Effector memory CD8-positive, alpha-beta T cell (primary cell): Measurements from ENCODE around the gene PAK3.
A peak's percentile ranks its signal among the peaks of the same experiment; 100 is the strongest.

ENCODE experiments used
- ATAC-seq: fragments of 150-1000 bp; cut with Tn5 transposase; replicated peaks from 2 replicates; pipeline ENCODE4 v1.10.0; 2021; ENCODE audit warnings: mild to moderate bottlenecking, moderate library complexity
- DNase-seq, 3 experiments: peaks; one replicate each; pipeline ENCODE4 v3.0.0; 2021
- H3K27ac Mint-ChIP-seq, 2 donors: one replicate each; pipeline ENCODE4 v1.8.0; 2022; ENCODE audit warnings: mild to moderate bottlenecking in 2 of 2, mixed read lengths in 2 of 2, moderate library complexity in 2 of 2
- H3K27me3 Mint-ChIP-seq, 2 donors: one replicate each; pipeline ENCODE4 v1.8.0; 2022; ENCODE audit warnings: mixed read lengths in 2 of 2
- H3K36me3 Mint-ChIP-seq: one replicate; pipeline ENCODE4 v1.8.0; 2022; ENCODE audit warnings: mild to moderate bottlenecking, moderate library complexity, mixed read lengths; ENCODE audit not compliant: insufficient read depth
- H3K4me1 Mint-ChIP-seq, 2 donors: one replicate each; pipeline ENCODE4 v1.8.0; 2022; ENCODE audit warnings: low read depth in 2 of 2, mixed read lengths in 2 of 2
- H3K4me3 Mint-ChIP-seq, 2 donors: one replicate each; pipeline ENCODE4 v1.8.0; 2022; ENCODE audit warnings: mild to moderate bottlenecking in 2 of 2, mixed read lengths in 2 of 2, moderate library complexity in 2 of 2
- H3K9me3 Mint-ChIP-seq, 2 donors: one replicate each; pipeline ENCODE4 v1.8.0; 2022; ENCODE audit warnings: mixed read lengths in 2 of 2
- total RNA-seq, 9 experiments: gene quantifications; one replicate each; lab custom pipeline; 2026; lab: John Stamatoyannopoulos, UW

The PAK3 gene
- total RNA-seq = 0.67 to 4.6 (median 2.3) reads per million in 9 experiments

DNA sequence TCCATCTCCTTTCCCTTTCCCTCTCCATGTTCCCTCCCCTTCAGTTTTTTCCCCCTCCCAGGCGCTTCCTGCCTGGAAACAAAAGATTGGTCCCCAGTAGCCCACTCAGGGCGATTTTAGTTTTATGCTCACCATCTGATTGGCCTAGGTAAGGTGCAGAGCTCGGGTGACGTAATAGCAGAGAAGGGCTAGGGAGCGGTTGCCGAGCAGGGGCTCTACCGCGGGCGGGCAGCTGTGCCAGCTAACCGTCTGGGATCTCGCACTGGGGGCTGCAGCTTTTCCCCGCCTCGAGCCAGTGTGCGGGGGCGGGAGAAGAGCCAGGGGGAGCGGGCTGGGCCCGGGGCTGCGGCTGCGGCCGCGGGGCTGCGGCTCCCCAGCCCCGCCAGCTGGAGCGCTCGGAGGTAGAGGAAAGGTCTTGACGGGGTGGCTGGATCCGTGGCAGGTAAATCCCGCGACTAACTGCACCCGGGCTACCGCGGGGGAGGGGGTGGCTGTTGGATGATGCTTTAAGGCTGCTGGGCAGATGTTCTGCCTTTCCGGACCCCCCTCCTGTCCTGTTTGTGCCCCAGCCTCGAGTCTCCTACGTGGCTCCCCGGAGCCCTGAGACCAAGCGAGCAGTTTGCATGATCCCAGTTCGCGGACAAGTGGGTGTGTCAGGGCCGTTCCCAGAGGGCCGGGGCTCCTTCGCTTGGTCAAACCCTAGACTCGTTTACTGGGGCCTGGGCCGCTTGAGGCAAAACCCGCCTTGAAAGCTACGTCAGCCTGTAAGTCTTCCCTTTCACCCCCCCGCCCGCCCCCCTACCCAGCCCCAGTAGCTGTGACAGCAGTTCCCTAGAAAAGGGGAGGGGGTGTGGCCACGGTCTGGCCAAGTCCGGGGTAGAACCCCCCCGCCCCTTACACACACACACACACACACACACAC lies at the start of gene PAK3:
Gene PAK3, plus strand, starts transcription at position 218 of the 922 bp plus-strand sequence. CDS start 26,913 bp downstream, outside the sequence.
- Mint-ChIP-seq H3K4me1 (peaks cover 16 to 17% of the 10 kb centered on the region in 2 donors), H3K27me3 (peaks cover 0 to 14% of the 10 kb centered on the region in 2 donors), H3K9me3 (no peaks in the 10 kb centered on the region), H3K27ac (peak within 1 kb of the TSS; percentile 85 to 91), H3K4me3 (peak within 1 kb of the TSS; percentile 88 to 91), H3K36me3 (no peaks in the 10 kb centered on the region)
- ATAC-seq (peak; percentile 76), DNase-seq (peak in 2 of 3 experiments; percentile 5 to 15)

DNA sequence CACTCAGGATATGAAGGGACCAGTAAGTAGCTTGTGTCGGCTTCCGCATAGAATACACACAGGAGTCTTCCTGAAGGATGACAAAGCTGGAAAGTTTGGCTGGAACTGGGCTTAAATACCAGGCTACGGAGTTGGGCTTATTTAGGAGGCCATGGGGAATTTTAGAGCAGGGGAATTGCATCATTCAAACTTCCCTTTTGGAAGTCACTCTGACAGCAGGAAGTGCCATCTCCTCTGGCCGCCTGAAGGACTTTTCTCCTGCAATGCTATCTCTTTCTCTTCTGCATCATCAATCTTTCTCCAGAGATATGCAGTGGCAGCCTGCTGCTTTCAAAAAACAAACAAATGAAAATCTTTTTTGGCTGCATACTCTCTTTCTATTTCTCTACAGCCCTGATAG lies 48.4 kb upstream of the PAK3 start:
- Mint-ChIP-seq H3K4me3 (no peak overlapping the region), H3K36me3 (no peaks in the 10 kb centered on the region), H3K9me3 (no peaks in the 10 kb centered on the region), H3K27ac (no peak overlapping the region), H3K27me3 (no peaks in the 10 kb centered on the region), H3K4me1 (no peaks in the 10 kb centered on the region)
- no peak for ATAC-seq
- no peak for DNase-seq

DNA sequence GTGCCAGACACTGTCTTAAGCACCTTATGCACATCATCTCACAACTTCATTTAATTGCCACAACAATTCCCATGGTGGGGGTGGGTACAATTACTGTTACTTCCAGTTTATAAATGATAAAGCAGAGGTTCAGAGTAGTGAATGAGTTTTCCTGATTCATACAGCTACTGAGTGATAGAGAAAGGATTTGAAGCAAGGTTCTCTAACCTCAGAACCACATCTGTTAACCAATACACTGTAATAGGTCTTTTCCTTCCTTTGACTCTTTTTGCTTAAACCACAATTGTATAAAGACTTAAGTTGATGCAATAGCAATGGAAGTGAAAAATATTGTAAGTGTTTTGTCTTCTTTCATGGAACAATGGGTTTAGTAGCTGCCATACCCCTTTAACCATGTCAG lies 43.5 kb upstream of the PAK3 start:
- no peak overlapping the region for H3K27ac Mint-ChIP-seq
- peak; percentile 51 for ATAC-seq
- no peaks in the 10 kb centered on the region for H3K4me1 Mint-ChIP-seq
- no peaks in the 10 kb centered on the region for H3K27me3 Mint-ChIP-seq
- no peak for DNase-seq
- H3K4me3 Mint-ChIP-seq = no peak overlapping the region
- H3K9me3 Mint-ChIP-seq = no peaks in the 10 kb centered on the region
- no peaks in the 10 kb centered on the region for H3K36me3 Mint-ChIP-seq

DNA sequence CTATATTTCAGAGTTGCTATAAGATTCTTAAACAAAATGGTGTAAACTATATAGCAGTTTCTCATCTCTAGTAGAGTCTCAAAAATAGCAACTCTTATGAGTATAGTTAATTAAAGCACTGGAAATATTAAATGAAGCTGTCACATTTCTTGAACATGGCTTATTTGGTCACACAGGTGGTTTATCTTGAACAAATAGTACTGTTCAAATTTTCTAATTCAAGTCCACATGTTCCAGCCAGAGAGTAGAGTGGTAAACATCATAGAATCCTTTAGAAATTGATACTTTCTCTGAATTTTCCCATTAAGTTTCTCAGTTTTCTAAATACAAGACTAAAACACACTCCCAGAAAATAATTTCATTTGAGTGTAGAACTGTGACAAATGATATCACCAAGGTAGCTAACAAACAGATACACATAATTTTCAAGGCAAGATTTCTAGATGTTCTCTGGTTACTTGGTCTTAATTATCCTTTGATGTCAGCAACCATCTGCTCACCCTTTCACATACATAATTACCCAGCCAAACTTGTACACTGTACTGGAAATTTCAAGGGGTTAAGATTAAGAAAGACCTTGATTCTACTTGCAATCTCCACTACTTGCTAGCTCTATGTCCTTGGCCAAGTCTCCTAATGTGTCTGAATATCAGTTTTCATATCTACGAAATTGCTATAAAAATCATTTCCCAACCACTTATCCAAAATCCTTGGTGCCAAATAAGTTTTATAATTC lies 24.3 kb upstream of the PAK3 start:
- Mint-ChIP-seq H3K4me3 (no peak overlapping the region), H3K9me3 (no peaks in the 10 kb centered on the region), H3K27me3 (no peaks in the 10 kb centered on the region), H3K27ac (no peak overlapping the region), H3K36me3 (peaks cover 3% of the 10 kb centered on the region), H3K4me1 (no peaks in the 10 kb centered on the region)
- DNase-seq (no peak), ATAC-seq (no peak)

DNA sequence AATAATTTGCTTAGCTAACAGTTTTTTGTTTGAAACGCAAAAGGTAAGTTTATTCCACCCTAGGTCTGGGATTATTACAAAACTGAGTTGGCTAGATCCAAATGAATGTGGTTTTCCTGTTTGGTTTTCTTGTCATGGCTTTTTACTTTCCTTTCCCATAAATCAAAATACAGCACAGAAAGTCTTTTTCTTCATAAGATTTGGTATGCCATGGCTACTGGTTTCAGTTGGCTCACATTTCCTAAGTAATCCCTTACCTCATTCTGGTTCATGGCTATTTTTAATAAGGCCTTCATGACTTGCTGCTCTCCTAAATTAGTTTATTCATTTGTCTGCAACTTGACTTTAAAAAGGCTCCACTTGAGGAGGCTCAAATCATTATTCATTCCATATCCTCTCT lies 12.9 kb upstream of the PAK3 start:
- H3K27ac Mint-ChIP-seq = no peak overlapping the region
- H3K27me3 Mint-ChIP-seq = peaks cover 4 to 9% of the 10 kb centered on the region in 2 donors
- DNase-seq = no peak
- no peaks in the 10 kb centered on the region for H3K4me1 Mint-ChIP-seq
- ATAC-seq = no peak
- no peaks in the 10 kb centered on the region for H3K9me3 Mint-ChIP-seq
- H3K4me3 Mint-ChIP-seq = no peak overlapping the region
- no peaks in the 10 kb centered on the region for H3K36me3 Mint-ChIP-seq

DNA sequence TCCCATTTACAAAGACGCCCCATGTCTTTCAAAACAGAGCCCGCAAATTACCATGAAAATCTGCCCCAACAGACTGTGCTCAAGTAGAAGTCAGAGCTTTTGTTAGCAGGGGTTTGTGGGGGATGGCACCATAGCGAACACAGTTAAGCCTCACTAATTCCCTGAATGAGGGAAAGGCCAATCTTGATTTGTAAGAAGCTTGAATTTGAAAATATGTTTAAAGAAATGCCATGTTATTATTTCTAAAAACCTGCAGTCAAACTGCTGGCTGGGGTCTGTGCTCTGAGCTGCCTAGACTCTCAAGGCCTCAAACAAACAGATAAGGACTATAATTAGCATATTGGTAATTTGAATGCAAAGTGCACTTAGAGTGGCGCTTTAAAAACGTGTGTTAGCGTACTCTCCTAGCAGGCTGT lies 9.4 kb upstream of the PAK3 start:
- Mint-ChIP-seq H3K36me3 (no peaks in the 10 kb centered on the region), H3K9me3 (no peaks in the 10 kb centered on the region), H3K27ac (no peak overlapping the region), H3K4me1 (no peaks in the 10 kb centered on the region), H3K27me3 (peaks cover 19 to 20% of the 10 kb centered on the region in 2 donors), H3K4me3 (no peak overlapping the region)
- DNase-seq (no peak), ATAC-seq (no peak)

DNA sequence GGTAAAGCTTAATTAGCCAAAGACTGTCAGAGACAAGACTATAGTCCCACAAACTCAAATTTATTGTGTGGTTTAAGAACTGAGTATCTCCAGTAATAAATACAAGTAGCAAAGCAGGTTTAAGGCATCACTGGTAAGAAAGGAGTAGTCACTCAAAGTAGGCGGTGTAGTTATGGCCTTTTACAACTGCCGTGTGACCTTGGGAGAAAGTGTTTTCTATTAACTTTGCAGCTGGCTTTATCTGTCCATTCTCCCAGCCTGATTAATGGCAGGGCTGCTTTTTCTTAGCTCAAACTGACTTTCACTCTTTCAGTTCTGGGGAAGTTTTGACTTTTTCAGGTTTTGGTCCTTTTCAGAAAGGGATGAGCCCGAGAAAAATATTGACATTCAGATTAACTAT lies 7.4 kb upstream of the PAK3 start:
- ATAC-seq (no peak), DNase-seq (no peak)
- no peak overlapping the region for H3K27ac Mint-ChIP-seq
- no peaks in the 10 kb centered on the region for H3K9me3 Mint-ChIP-seq
- no peak overlapping the region for H3K4me3 Mint-ChIP-seq
- peaks cover 19 to 20% of the 10 kb centered on the region in 2 donors for H3K27me3 Mint-ChIP-seq
- H3K36me3 Mint-ChIP-seq = no peaks in the 10 kb centered on the region
- H3K4me1 Mint-ChIP-seq = no peaks in the 10 kb centered on the region

DNA sequence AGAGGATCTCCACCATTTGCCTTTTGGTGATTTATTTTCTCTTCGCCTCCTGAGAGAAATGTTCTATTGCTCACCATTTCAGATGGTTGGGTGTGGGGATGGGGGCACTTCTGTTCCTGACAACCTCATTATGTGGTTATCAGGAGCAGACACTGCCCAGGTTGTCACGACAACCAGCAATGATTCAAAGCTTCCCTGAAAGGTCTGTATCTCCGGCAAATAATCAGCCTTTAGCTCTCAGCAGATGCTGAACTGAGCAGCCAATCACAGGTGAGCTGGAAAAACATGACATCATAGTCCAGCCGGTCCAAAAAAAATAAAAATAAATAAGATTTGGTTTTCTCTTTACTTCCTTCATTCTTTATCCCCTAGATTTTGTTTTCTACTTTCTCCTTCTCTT lies 5.5 kb upstream of the PAK3 start:
- H3K27me3 Mint-ChIP-seq = peaks cover 19 to 28% of the 10 kb centered on the region in 2 donors
- no peak for DNase-seq
- no peaks in the 10 kb centered on the region for H3K9me3 Mint-ChIP-seq
- H3K4me3 Mint-ChIP-seq = no peak overlapping the region
- H3K4me1 Mint-ChIP-seq = peaks cover 0 to 1% of the 10 kb centered on the region in 2 donors
- no peak overlapping the region for H3K27ac Mint-ChIP-seq
- no peaks in the 10 kb centered on the region for H3K36me3 Mint-ChIP-seq
- ATAC-seq = no peak

DNA sequence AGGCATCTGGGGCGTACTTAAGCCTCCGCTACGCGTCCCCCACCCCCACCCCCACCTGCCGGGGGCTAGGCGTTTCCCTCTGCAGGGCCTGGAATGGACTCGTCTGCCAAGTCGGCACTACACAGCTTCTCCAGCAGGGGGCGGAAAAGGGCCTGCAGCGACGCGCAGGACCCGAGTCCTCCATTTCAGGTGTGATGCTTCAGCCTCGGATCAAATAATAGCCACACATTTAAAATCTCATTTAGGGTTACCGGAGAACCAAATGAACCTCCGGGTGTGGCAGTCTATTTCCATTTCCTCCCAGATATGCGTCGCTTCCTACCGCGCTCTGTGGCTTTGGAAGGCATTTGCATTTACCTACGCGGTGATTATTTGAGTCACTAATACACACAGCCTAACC lies 2.9 kb downstream of the PAK3 start:
- H3K36me3 Mint-ChIP-seq = no peaks in the 10 kb centered on the region

DNA sequence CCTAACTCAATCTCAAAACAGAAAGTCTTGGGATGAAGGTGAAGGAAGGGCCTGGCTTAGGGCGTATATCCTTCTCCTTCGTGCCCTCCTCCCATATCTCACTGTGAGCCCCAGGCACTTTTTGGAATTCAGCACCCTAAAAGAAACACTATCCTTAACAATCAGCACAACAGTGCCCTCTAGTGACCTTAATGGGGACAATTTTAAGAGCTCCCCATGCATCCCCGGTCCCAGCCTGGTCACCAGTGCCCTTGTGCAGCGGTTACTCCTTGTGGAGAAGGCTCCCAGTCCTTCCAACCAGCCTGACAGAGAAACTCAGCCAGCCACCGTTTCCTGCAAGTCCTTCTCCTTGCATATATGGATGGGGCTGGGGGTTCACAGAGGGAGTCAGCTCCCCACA lies 4.2 kb downstream of the PAK3 start:
- H3K4me3 Mint-ChIP-seq = no peak overlapping the region
- no peaks in the 10 kb centered on the region for H3K36me3 Mint-ChIP-seq
- H3K9me3 Mint-ChIP-seq = no peaks in the 10 kb centered on the region
- peaks cover 16 to 17% of the 10 kb centered on the region in 2 donors for H3K4me1 Mint-ChIP-seq
- no peak overlapping the region for H3K27ac Mint-ChIP-seq
- DNase-seq (peak; percentile 5 to 18 (median 17)), ATAC-seq (peak; percentile 44)
- H3K27me3 Mint-ChIP-seq = peaks cover 0 to 6% of the 10 kb centered on the region in 2 donors

More for the DNA sequence above, 2.9 kb downstream of the PAK3 start:
- DNase-seq (peak; percentile 47 to 60 (median 57)), ATAC-seq (peak; percentile 71)
- H3K9me3 Mint-ChIP-seq = no peaks in the 10 kb centered on the region
- H3K4me1 Mint-ChIP-seq = peaks cover 16 to 17% of the 10 kb centered on the region in 2 donors
- H3K27ac Mint-ChIP-seq = peak overlapping the region in 1 of 2 donors; percentile 68
- peaks cover 0 to 13% of the 10 kb centered on the region in 2 donors for H3K27me3 Mint-ChIP-seq
- peak overlapping the region; percentile 49 to 52 for H3K4me3 Mint-ChIP-seq

DNA sequence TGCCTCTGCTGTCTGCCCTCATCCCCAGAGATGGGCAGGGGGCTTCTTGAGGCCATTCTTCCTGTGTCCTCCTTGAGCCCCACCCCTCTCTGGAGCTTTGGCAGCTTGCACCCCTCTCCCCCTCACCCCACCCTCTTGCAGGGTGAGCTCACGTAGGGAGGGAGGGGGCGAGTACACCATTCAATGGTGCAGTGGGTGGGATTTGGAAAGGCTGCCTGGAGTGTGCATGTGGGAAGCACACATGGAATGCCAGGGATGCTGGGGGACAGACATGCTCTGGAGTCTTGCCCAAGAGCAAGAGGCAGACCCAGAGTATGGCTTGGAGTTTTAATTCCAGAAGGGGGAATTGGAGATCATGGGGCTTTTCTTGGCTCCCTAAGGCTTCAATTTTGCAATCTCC lies 5.6 kb downstream of the PAK3 start:
- DNase-seq = no peak
- Mint-ChIP-seq H3K36me3 (no peaks in the 10 kb centered on the region), H3K27me3 (no peaks in the 10 kb centered on the region), H3K4me1 (peaks cover 9 to 10% of the 10 kb centered on the region in 2 donors), H3K4me3 (no peak overlapping the region), H3K27ac (no peak overlapping the region), H3K9me3 (no peaks in the 10 kb centered on the region)
- no peak for ATAC-seq

DNA sequence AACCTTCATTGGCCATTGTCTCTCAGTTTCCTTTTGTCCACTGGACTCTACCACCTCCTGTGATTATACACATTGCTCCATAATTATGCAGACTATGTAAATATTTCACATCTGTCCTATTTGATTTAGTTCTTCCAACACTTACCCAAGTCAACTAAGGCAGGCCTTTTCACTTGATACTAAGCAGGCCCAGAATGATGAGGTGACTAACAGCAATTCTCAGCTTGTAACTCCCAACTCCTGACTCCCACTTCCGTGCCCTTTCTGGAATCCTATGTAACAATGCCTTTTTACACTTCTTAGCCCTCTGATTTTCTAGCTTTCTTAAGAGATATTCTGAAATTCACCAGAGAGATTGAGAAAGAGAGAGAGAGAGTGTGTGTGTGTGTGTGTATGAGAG lies 6.6 kb downstream of the PAK3 start:
- Mint-ChIP-seq H3K9me3 (no peaks in the 10 kb centered on the region), H3K27ac (peak overlapping the region in 1 of 2 donors; percentile 33), H3K36me3 (no peaks in the 10 kb centered on the region), H3K27me3 (no peaks in the 10 kb centered on the region), H3K4me3 (no peak overlapping the region), H3K4me1 (peaks cover 9 to 10% of the 10 kb centered on the region in 2 donors)
- ATAC-seq = no peak
- no peak for DNase-seq

DNA sequence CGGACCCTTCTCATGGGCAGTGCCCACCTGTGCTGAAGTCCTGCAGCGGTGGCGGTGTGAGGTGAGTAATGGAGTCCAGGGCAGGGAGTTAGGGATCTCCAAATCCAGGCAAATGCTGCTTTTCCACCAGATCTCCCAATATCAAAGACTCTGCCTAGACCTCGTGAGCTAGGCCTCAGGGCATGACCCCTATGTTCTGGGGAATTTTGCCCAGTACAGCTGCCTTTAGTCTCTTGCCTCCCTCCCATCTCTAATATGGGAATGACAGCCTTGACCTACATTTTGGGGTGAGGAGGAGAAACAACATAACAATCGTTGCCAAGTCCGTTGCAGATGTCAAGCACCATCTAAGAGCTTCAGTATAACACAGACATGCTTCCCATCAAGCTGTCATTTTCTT lies 7.3 kb downstream of the PAK3 start:
- H3K27ac Mint-ChIP-seq = peak overlapping the region in 1 of 2 donors; percentile 33
- peaks cover 6% of the 10 kb centered on the region in 2 donors for H3K4me1 Mint-ChIP-seq
- no peaks in the 10 kb centered on the region for H3K27me3 Mint-ChIP-seq
- DNase-seq = no peak
- H3K36me3 Mint-ChIP-seq = no peaks in the 10 kb centered on the region
- no peak for ATAC-seq
- no peak overlapping the region for H3K4me3 Mint-ChIP-seq
- H3K9me3 Mint-ChIP-seq = no peaks in the 10 kb centered on the region
